B cell (primary cell): Measurements from ENCODE around the gene ADCY3. TPM values are rescaled to one million over a fixed set of nuclear protein-coding genes. Genes with fewer than 3 reads are reported as not detected.

Experiments used
- ATAC-seq: fragments of 200-7000 bp; cut with Tn5 transposase; one replicate; pipeline ENCODE4 v1.10.0; 2021; ENCODE audit warnings: low read depth, mild to moderate bottlenecking, moderate number of reproducible peaks, moderate library complexity
- CTCF ChIA-PET: fragments of 350-600 bp; sonication (Branson Sonifier 250); formaldehyde crosslinking; loops from one replicate; lab custom pipeline; 2021; ENCODE audit warnings: antibody characterized with exemption, inconsistent platforms; lab: Charles Lee
- POLR2A ChIA-PET: fragments of 350-600 bp; sonication (Branson Sonifier 250); formaldehyde crosslinking; loops from one replicate; lab custom pipeline; 2021; ENCODE audit warnings: antibody characterized with exemption; lab: Charles Lee
- DNase-seq: peaks from one replicate; pipeline ENCODE4 v3.0.0; 2013
- H2AFZ ChIP-seq: 2 replicates; pipeline ENCODE4 v1.6.1; 2012; ENCODE audit warnings: mild to moderate bottlenecking, low read depth, low read length; ENCODE audit not compliant: insufficient read depth, poor library complexity, severe bottlenecking
- H3K27ac ChIP-seq, 2 donors: 1 replicate in 1 of 2; 2 replicates in 1 of 2; pipeline ENCODE4 v1.5.1; 2012 to 2013; ENCODE audit warnings: low read length in 2 of 2, mild to moderate bottlenecking in 2 of 2, moderate library complexity in 1 of 2
- H3K27me3 ChIP-seq, 4 experiments: fragments of 200-600 bp in 1 of 4; sonication (generic) in 1 of 4; replicated peaks in 1 of 4; 1 replicate in 2 of 4; 2 replicates in 2 of 4; pipeline versions ENCODE4 v1.6.1 to v1.7.0; 2013 to 2016; ENCODE audit warnings: low read length in 3 of 4, mild to moderate bottlenecking in 2 of 4, mixed read lengths in 1 of 4, moderate library complexity in 1 of 4; ENCODE audit not compliant: insufficient read depth in 4 of 4, control insufficient read depth in 3 of 4; ENCODE audit errors: control extremely low read depth in 1 of 4
- H3K36me3 ChIP-seq, 2 experiments: replicated peaks in 1 of 2; 1 replicate in 1 of 2; 2 replicates in 1 of 2; pipeline versions ENCODE4 v1.6.1 to v1.7.1; 2013; ENCODE audit warnings: low read length in 1 of 2; ENCODE audit not compliant: insufficient read depth in 2 of 2, control insufficient read depth in 1 of 2; ENCODE audit errors: control extremely low read depth in 1 of 2, extremely low read depth in 1 of 2
- H3K4me1 ChIP-seq, 2 donors: fragments of 200-600 bp in 1 of 2; sonication (generic) in 1 of 2; 1 replicate in 1 of 2; 2 replicates in 1 of 2; pipeline versions ENCODE4 v1.5.1 to v1.6.1; 2013 to 2017; ENCODE audit warnings: low read length in 2 of 2; ENCODE audit not compliant: control insufficient read depth in 2 of 2, insufficient read depth in 2 of 2
- H3K4me2 ChIP-seq: replicated peaks from 2 replicates; pipeline ENCODE3; 2012; ENCODE audit warnings: mild to moderate bottlenecking, low read depth, low read length; ENCODE audit not compliant: poor library complexity, severe bottlenecking
- H3K4me3 ChIP-seq, 5 experiments: fragments of 200-600 bp in 1 of 5; sonication (generic) in 1 of 5; 1 replicate in 3 of 5; 2 replicates in 2 of 5; pipeline versions ENCODE4 v1.5.1 to v1.7.0; 2011 to 2016; ENCODE audit warnings: low read length in 4 of 5, mild to moderate bottlenecking in 4 of 5, low read depth in 2 of 5, control low read depth in 1 of 5, moderate library complexity in 1 of 5; ENCODE audit not compliant: insufficient read depth in 1 of 5; ENCODE audit errors: control extremely low read depth in 1 of 5, extremely low read depth in 1 of 5
- H3K79me2 ChIP-seq: fragments of 200-600 bp; sonication (generic); one replicate; pipeline ENCODE4 v1.6.0; 2016; ENCODE audit warnings: low read length; ENCODE audit not compliant: control insufficient read depth, insufficient read depth
- H3K9ac ChIP-seq: fragments of 200-600 bp; sonication (generic); 2 replicates; pipeline ENCODE4 v1.6.1; 2017; ENCODE audit warnings: mild to moderate bottlenecking, low read length, moderate library complexity
- H3K9me3 ChIP-seq, 3 donors: one replicate each; pipeline versions ENCODE4 v1.6.1 to v1.7.1; 2013; ENCODE audit warnings: low read length in 2 of 3; ENCODE audit not compliant: control insufficient read depth in 2 of 3, insufficient read depth in 1 of 3; ENCODE audit errors: control extremely low read depth in 1 of 3
- H4K20me1 ChIP-seq: 2 replicates; pipeline ENCODE4 v1.6.0; 2012; ENCODE audit warnings: mild to moderate bottlenecking, low read length; ENCODE audit not compliant: insufficient read depth, control insufficient read depth, poor library complexity, severe bottlenecking
- H3K27ac Mint-ChIP-seq: one replicate; pipeline ENCODE4 v1.8.0; 2021; ENCODE audit warnings: mixed read lengths
- H3K27me3 Mint-ChIP-seq: one replicate; pipeline ENCODE4 v1.8.0; 2021; ENCODE audit warnings: mixed read lengths
- H3K4me1 Mint-ChIP-seq: one replicate; pipeline ENCODE4 v1.8.0; 2021; ENCODE audit warnings: mixed read lengths
- H3K4me3 Mint-ChIP-seq: one replicate; pipeline ENCODE4 v1.8.0; 2021; ENCODE audit warnings: mixed read lengths
- H3K9me3 Mint-ChIP-seq: one replicate; pipeline ENCODE4 v1.8.0; 2022; ENCODE audit warnings: mixed read lengths; ENCODE audit not compliant: insufficient read depth
- CTCF ChIP-seq: fragments of 200-600 bp; IDR thresholded peaks from one replicate; pipeline ENCODE4 v1.8.0; 2022; ENCODE audit warnings: antibody characterized with exemption, mild to moderate bottlenecking
- EZH2 ChIP-seq: IDR thresholded peaks from 2 replicates; pipeline ENCODE4 v1.6.1; 2012; ENCODE audit warnings: borderline replicate concordance, low read depth, mild to moderate bottlenecking, moderate library complexity, low read length; ENCODE audit not compliant: insufficient read depth, poor library complexity, severe bottlenecking
- WGBS: methylation state at CpG from one replicate; pipeline ENCODE4 v1.1.5; 2013; ENCODE audit warnings: missing lambda C conversion rate; ENCODE audit not compliant: insufficient coverage; 5-methylcytosine and 5-hydroxymethylcytosine counted together
- intact Hi-C: fragments of 100-400 bp; cut with micrococcal nuclease; formaldehyde crosslinking; loops from one replicate; pipeline ENCODE4 v1.10.0; 2022
- polyA plus RNA-seq: library from polyadenylated mRNA; depleted of rRNA; stranded (reverse); fragments of >200 nt; gene quantifications from 2 replicates; pipeline ENCODE4 v1.2.3, GENCODE V29; 2012
- total RNA-seq, 2 donors: library from RNA; stranded (reverse); fragments of 120-200 nt in 1 of 2; gene quantifications; 1 replicate in 1 of 2; 2 replicates in 1 of 2; pipeline versions ENCODE4 v1.2.3 to v1.2.4, GENCODE V29; 2013 to 2022

The ADCY3 gene
- total and polyA plus RNA-seq, 2 donors (not counting 1 experiment from before 2014, with no cell fraction given): 48.4 to 73.0 TPM

GRCh38 chr2:24855726-24856125, 64.3 kb downstream of the ADCY3 start:
- Histone ChIP-seq H3K27me3 (no peaks in the 10 kb centered on the region), H2AFZ (no peak overlapping the region), H3K9me3 (peaks cover 0 to 4% (median 0%) of the 10 kb centered on the region in 3 donors), H3K4me3 (no peak overlapping the region), H3K27ac (no peak overlapping the region), H3K4me2 (no peak overlapping the region), H4K20me1 (no peaks in the 10 kb centered on the region), H3K36me3 (peaks cover 2 to 12% of the 10 kb centered on the region in 2 experiments), H3K9ac (no peak overlapping the region), H3K79me2 (peaks cover under 1% of the 10 kb centered on the region), H3K4me1 (no peaks in the 10 kb centered on the region)
- WGBS: 100% methylated on average over 2 of the region's 4 CpGs
- ChIA-PET POLR2A (no interaction called here), CTCF (no interaction called here)
- Mint-ChIP-seq H3K4me3 (no peak overlapping the region), H3K4me1 (no peaks in the 10 kb centered on the region), H3K27ac (no peak overlapping the region), H3K27me3 (no peaks in the 10 kb centered on the region), H3K9me3 (no peaks in the 10 kb centered on the region)
- ATAC-seq: no peak
- no peak for DNase-seq
- intact Hi-C loops: no loop called here
- TF ChIP-seq CTCF: no peak
- TF ChIP-seq EZH2: no peak

- Mint-ChIP-seq H3K9me3 (peaks cover under 1% of the 10 kb centered on the region), H3K4me3 (no peak overlapping the region), H3K4me1 (no peaks in the 10 kb centered on the region), H3K27ac (no peak overlapping the region), H3K27me3 (no peaks in the 10 kb centered on the region)
- Histone ChIP-seq H3K4me2 (no peak overlapping the region), H3K9me3 (peaks cover 0 to 4% (median 0%) of the 10 kb centered on the region in 3 donors), H2AFZ (no peak overlapping the region), H3K4me3 (no peak overlapping the region), H3K27me3 (no peaks in the 10 kb centered on the region), H3K27ac (no peak overlapping the region), H4K20me1 (no peaks in the 10 kb centered on the region), H3K79me2 (no peaks in the 10 kb centered on the region), H3K9ac (no peak overlapping the region), H3K4me1 (no peaks in the 10 kb centered on the region), H3K36me3 (peaks cover 2 to 12% of the 10 kb centered on the region in 2 experiments)
- TF ChIP-seq EZH2: no peak
- no peak for TF ChIP-seq CTCF
- intact Hi-C loops: no loop called here
- ChIA-PET CTCF (no interaction called here), POLR2A (interaction anchor here (0.6 kb wide), 1 partner anchor 477 kb away, joined by 4 read pairs; no protein-coding TSS in a partner anchor)
- ATAC-seq (no peak), DNase-seq (no peak)
- WGBS: 93% methylated on average over 3 of the region's 8 CpGs
Measured at GRCh38 chr2:24855022-24855622, 64.9 kb downstream of the ADCY3 start.
